Astrocyte of the spinal cord (primary cell): ENCODE data around the gene SORBS2.
A peak's percentile ranks its signal among the peaks of the same experiment; 100 is the strongest.

Source experiments
- DNase-seq: peaks from one replicate; pipeline ENCODE4 v3.0.0; 2011; ENCODE audit warnings: low read depth, low spot score
- H3K4me3 ChIP-seq: 2 replicates; pipeline ENCODE4 v1.5.1; 2011; ENCODE audit warnings: low read depth, mild to moderate bottlenecking, low read length, moderate library complexity
- CTCF ChIP-seq: IDR thresholded peaks from 2 replicates; pipeline ENCODE4 v1.5.1; 2012; ENCODE audit warnings: low read depth, mild to moderate bottlenecking, low read length, inconsistent platforms
- in situ Hi-C: cut with HindIII; loops from 2 replicates; pipeline ENCODE4 v1.10.0; 2017; ENCODE audit warnings: low sequenced_read_pairs

SORBS2 gene

DNA sequence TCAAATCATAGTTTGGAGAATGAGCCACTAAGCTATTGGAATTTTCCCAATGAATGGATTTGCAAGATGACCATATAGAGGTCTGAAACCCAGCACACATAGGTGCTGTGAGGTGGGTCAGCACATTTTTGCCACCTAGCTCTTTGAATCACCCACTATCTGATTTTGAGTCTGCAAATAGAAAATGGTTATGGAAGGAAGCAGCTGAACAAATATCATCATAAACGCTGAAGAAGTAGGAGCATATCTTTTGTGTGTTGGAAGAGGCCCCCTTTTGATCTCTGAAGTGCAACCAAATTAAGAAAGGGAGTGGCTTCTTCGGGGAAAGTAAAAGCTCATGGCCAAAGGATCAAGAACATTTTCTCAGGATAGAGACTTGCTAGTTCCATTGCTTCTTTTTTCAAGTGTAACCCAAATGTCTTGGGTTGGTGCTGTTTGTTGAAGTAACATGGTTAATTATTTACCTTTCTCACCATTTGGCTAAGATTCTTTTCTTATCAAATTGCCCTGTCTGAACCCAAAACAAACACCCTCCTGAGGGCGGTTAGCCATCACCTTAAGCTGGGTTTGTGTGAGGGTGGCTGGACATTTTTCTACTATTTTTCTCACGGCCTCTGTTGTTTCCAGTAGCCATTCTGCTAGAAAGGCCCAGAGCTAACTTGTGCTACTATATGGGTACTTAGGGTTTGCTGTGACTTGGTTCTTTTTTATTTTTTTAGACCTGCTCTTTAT, 18.4 kb upstream of the SORBS2 start:
- no peak for DNase-seq
- in situ Hi-C loops = no loop called here
- H3K4me3 ChIP-seq = no peak overlapping the region
- no peak for TF ChIP-seq CTCF

DNA sequence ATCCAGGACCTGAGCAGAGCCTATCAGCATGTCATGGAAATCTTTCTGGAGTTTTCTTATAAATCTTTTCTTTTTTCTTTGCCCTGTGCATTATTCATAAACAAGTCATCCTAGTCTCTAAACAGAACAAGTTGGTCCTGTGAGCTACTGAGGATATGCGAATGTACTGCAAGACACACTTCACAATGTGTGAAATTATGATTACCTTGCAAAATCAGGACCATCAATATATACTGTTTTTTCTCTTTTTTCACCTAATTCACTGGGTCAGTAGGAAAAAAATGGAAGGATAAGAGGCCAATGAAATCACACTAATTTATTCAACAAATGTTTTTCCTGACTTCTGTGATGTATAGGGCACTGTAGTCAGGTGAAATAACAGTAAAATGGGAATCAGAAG, 14.4 kb upstream of the SORBS2 start:
- no peak overlapping the region for H3K4me3 ChIP-seq
- in situ Hi-C loops = no loop called here
- DNase-seq = no peak
- TF ChIP-seq CTCF = no peak

- H3K4me3 ChIP-seq = no peak overlapping the region
- in situ Hi-C loops = no loop called here
- no peak for TF ChIP-seq CTCF
- DNase-seq = no peak
These were observed 13.7 kb upstream of the SORBS2 start for GRCh38 chr4:185825737-185826136.

DNA sequence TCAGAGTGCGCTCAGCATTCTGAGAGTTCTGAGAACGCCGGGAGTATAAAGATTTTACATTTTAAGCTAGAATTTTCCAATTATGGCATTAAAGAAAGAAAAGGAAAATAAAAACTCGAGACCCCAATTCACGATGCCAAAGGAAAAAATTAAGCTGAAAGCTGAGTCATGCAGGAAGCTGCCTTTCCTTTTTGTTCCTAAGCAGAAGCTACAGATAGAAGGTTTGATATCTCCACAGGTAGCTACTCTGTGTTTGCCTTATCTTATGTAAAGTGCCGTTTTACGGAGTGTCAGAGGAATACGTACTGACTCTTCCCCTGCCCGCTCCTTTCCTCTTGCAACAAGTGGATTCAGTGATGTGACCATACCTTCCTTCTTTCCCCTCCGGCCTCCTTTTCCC, 10.8 kb upstream of the SORBS2 start:
- in situ Hi-C loops = no loop called here
- no peak for TF ChIP-seq CTCF
- no peak for DNase-seq
- H3K4me3 ChIP-seq = no peak overlapping the region

DNA sequence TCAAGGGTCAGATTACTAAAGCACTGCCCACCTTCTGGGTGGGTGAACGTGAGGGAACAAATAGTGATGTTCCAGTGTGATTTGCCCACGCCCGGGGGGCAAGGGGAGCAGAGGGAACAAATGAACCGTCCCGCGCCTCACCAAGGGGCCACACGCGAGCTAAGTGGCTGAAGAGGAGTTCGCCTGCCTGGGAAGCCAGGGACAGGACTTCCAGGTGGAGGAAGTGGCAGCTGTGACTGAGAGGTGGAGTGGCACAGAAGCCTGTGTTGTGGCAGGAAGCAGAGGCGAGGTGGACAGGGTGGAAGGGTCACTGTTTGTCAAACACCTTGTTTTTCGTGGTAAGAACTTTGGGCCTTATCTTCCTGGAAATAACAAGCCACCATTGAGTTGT, 9.0 kb upstream of the SORBS2 start:
- DNase-seq = no peak
- no peak for TF ChIP-seq CTCF
- in situ Hi-C loops = no loop called here
- no peak overlapping the region for H3K4me3 ChIP-seq

- TF ChIP-seq CTCF = peak; percentile 4
- no peak overlapping the region for H3K4me3 ChIP-seq
- in situ Hi-C loops = no loop called here
- no peak for DNase-seq
These were observed 8.4 kb upstream of the SORBS2 start for GRCh38 chr4:185820146-185821028.
